GM23338 (cell line): Measurements from ENCODE around the gene MYMX. TPM values are rescaled to one million over a fixed set of nuclear protein-coding genes. Genes with fewer than 3 reads are reported as not detected.

ENCODE experiments used
- ATAC-seq: fragments of 200-7000 bp; cut with Tn5 transposase; 3 replicates; pipeline ENCODE4 v1.9.1; 2020
- DNase-seq: peaks from one replicate; pipeline ENCODE4 v3.0.0-alpha.2; 2015; ENCODE audit warnings: low spot score
- H2AFZ ChIP-seq: fragments of 200-600 bp; sonication (generic); 2 replicates; pipeline ENCODE4 v1.8.0; 2016; ENCODE audit warnings: antibody characterized with exemption, mild to moderate bottlenecking, moderate library complexity
- H3F3A ChIP-seq: fragments of 200-600 bp; sonication (generic); replicated peaks from 2 replicates; pipeline ENCODE4 v1.8.0; 2017; ENCODE audit warnings: antibody characterized with exemption, mixed run types, low read depth
- H3K27ac ChIP-seq: fragments of 200-600 bp; sonication (generic); 2 replicates; pipeline ENCODE4 v1.6.1; 2016; ENCODE audit warnings: low read depth
- H3K27me3 ChIP-seq: fragments of 200-600 bp; sonication (generic); 2 replicates; pipeline ENCODE4 v1.8.0; 2016; ENCODE audit warnings: mild to moderate bottlenecking, mixed run types, moderate library complexity; ENCODE audit not compliant: insufficient read depth
- H3K36me3 ChIP-seq: fragments of 200-600 bp; sonication (generic); 2 replicates; pipeline ENCODE4 v1.8.0; 2016; ENCODE audit warnings: mild to moderate bottlenecking; ENCODE audit not compliant: insufficient read depth
- H3K4me1 ChIP-seq: fragments of 200-600 bp; sonication (generic); 2 replicates; pipeline ENCODE4 v1.8.0; 2016; ENCODE audit warnings: mild to moderate bottlenecking, moderate library complexity; ENCODE audit not compliant: insufficient read depth
- H3K4me2 ChIP-seq: fragments of 200-600 bp; sonication (generic); 2 replicates; pipeline ENCODE4 v1.7.1; 2017; ENCODE audit warnings: mixed run types
- H3K4me3 ChIP-seq: fragments of 200-600 bp; sonication (generic); 2 replicates; pipeline ENCODE4 v1.6.1; 2016; ENCODE audit warnings: mixed run types
- H3K79me2 ChIP-seq: fragments of 200-600 bp; sonication (generic); replicated peaks from 2 replicates; pipeline ENCODE4 v1.8.0; 2017; ENCODE audit warnings: mild to moderate bottlenecking; ENCODE audit not compliant: insufficient read depth
- H3K9me2 ChIP-seq: fragments of 200-600 bp; sonication (generic); 2 replicates; pipeline ENCODE4 v1.8.0; 2017; ENCODE audit not compliant: insufficient read depth
- H4K20me1 ChIP-seq: fragments of 200-600 bp; sonication (generic); replicated peaks from 2 replicates; pipeline ENCODE4 v1.8.0; 2017; ENCODE audit warnings: mild to moderate bottlenecking; ENCODE audit not compliant: insufficient read depth
- H3K27ac Mint-ChIP-seq: 2 replicates; pipeline ENCODE4 v1.8.0; 2020; ENCODE audit warnings: inconsistent platforms, mild to moderate bottlenecking, moderate library complexity, mixed read lengths
- H3K27me3 Mint-ChIP-seq: 3 replicates; pipeline ENCODE4 v1.8.0; 2022; ENCODE audit warnings: low read depth, mild to moderate bottlenecking, moderate library complexity, mixed read lengths, inconsistent platforms; ENCODE audit not compliant: insufficient read depth, poor library complexity
- H3K36me3 Mint-ChIP-seq: 3 replicates; pipeline ENCODE4 v1.8.0; 2021; ENCODE audit warnings: low read depth, mild to moderate bottlenecking, inconsistent platforms, moderate library complexity, mixed read lengths
- H3K4me1 Mint-ChIP-seq: 3 replicates; pipeline ENCODE4 v1.8.0; 2020; ENCODE audit warnings: mild to moderate bottlenecking, inconsistent platforms, mixed read lengths
- H3K4me3 Mint-ChIP-seq: 3 replicates; pipeline ENCODE4 v1.8.0; 2021; ENCODE audit warnings: moderate library complexity, mild to moderate bottlenecking, inconsistent platforms, mixed read lengths
- H3K9me3 Mint-ChIP-seq: 3 replicates; pipeline ENCODE4 v1.8.0; 2020; ENCODE audit warnings: moderate library complexity, mild to moderate bottlenecking, inconsistent platforms, mixed read lengths
- CREB1 ChIP-seq: fragments of 250-450 bp; sonication (Bioruptor Pico); IDR thresholded peaks from 2 replicates; pipeline ENCODE4 v1.5.0; 2020; ENCODE audit warnings: low read depth, mild to moderate bottlenecking, moderate library complexity
- CTCF ChIP-seq, 2 experiments: fragments of 200-600 bp in 1 of 2; sonication (generic) in 1 of 2; conservative IDR thresholded peaks; 2 replicates each; pipeline versions ENCODE4 v1.5.1 to v1.6.1; 2016 to 2017; ENCODE audit warnings: antibody characterized with exemption in 2 of 2, low read depth in 2 of 2, mild to moderate bottlenecking in 2 of 2, moderate library complexity in 1 of 2
- ETS1 ChIP-seq: IDR thresholded peaks from 2 replicates; pipeline ENCODE4 v1.6.1; 2016; ENCODE audit warnings: antibody characterized with exemption
- EZH2 ChIP-seq: fragments of 200-600 bp; sonication (generic); IDR thresholded peaks from one replicate; pipeline ENCODE4 v1.8.0; 2017; ENCODE audit warnings: antibody characterized with exemption, mild to moderate bottlenecking, low read depth; ENCODE audit not compliant: unreplicated experiment
- EZH2phosphoT487 ChIP-seq: fragments of 200-600 bp; sonication (generic); IDR thresholded peaks from one replicate; pipeline ENCODE4 v1.8.1; 2018; ENCODE audit warnings: antibody characterized with exemption; ENCODE audit not compliant: unreplicated experiment
- JUNB ChIP-seq: IDR thresholded peaks from one replicate; pipeline ENCODE4 v1.6.1; 2016; ENCODE audit warnings: antibody characterized with exemption; ENCODE audit not compliant: unreplicated experiment
- NANOG ChIP-seq: IDR thresholded peaks from 2 replicates; pipeline ENCODE4 v1.6.1; 2016; ENCODE audit warnings: antibody characterized with exemption, borderline replicate concordance
- POLR2AphosphoS5 ChIP-seq: IDR thresholded peaks from 2 replicates; pipeline ENCODE4 v1.6.1; 2016; ENCODE audit warnings: antibody characterized with exemption, low read depth
- REST ChIP-seq: IDR thresholded peaks from one replicate; pipeline ENCODE4 v1.6.1; 2018; ENCODE audit warnings: antibody characterized with exemption; ENCODE audit not compliant: unreplicated experiment
- STAT1 ChIP-seq: IDR thresholded peaks from one replicate; pipeline ENCODE4 v1.6.1; 2016; ENCODE audit warnings: antibody characterized with exemption; ENCODE audit not compliant: unreplicated experiment
- ZNF114 ChIP-seq: fragments of 250-450 bp; sonication (Bioruptor Pico); IDR thresholded peaks from 2 replicates; pipeline ENCODE4 v1.5.0; 2020; ENCODE audit warnings: mild to moderate bottlenecking, moderate library complexity
- ZNF331 ChIP-seq: fragments of 250-450 bp; sonication (Bioruptor Pico); IDR thresholded peaks from 2 replicates; pipeline ENCODE4 v1.5.0; 2020; ENCODE audit warnings: low read depth, mild to moderate bottlenecking, moderate library complexity
- ZNF462 ChIP-seq: fragments of 250-450 bp; sonication (Bioruptor Pico); IDR thresholded peaks from 2 replicates; pipeline ENCODE4 v1.5.0; 2020; ENCODE audit warnings: mild to moderate bottlenecking, moderate library complexity
- polyA plus RNA-seq: library from polyadenylated mRNA; unstranded; fragments of >200 nt; fragmentation: Nextera tagmentation; extraction: Ambion mirVana; gene quantifications from 2 replicates; pipeline ENCODE4 v1.2.1, GENCODE V29; 2016
- total RNA-seq: library from RNA; depleted of rRNA; stranded (reverse); fragments of >200 nt; shearing (Covaris generic); gene quantifications from 2 replicates; pipeline ENCODE4 v1.2.3, GENCODE V29; 2014

The MYMX gene
- total and polyA plus RNA-seq, 2 experiments from 2014 or later = 2.8 to 7.1 TPM

- Mint-ChIP-seq H3K27ac (peak overlapping the region; percentile 57), H3K27me3 (peaks cover 24% of the 10 kb centered on the region), H3K4me3 (no peak overlapping the region; the same call in 2 of the 3 replicates), H3K4me1 (peaks cover 49% of the 10 kb centered on the region), H3K36me3 (peaks cover 80% of the 10 kb centered on the region), H3K9me3 (no peaks in the 10 kb centered on the region; the same call in 2 of the 3 replicates)
- Histone ChIP-seq H3K4me2 (no peak overlapping the region), H2AFZ (no peak overlapping the region), H4K20me1 (peaks cover 11% of the 10 kb centered on the region), H3F3A (peaks cover 27% of the 10 kb centered on the region), H3K4me1 (peaks cover 12% of the 10 kb centered on the region; the same call in 1 of the 2 replicates), H3K27me3 (no peaks in the 10 kb centered on the region), H3K9me2 (no peaks in the 10 kb centered on the region), H3K79me2 (0 out of 2 replicates have a peak, but pooled peaks cover 3% of the 10 kb centered on the region), H3K36me3 (peaks cover 4% of the 10 kb centered on the region; the same call in 1 of the 2 replicates), H3K4me3 (no peak overlapping the region), H3K27ac (no peak overlapping the region)
- no peak for TF ChIP-seq STAT1
- TF ChIP-seq EZH2 = no peak
- no peak for TF ChIP-seq ZNF114 (CRISPR knock-in tag)
- no peak for TF ChIP-seq NANOG
- no peak for TF ChIP-seq CTCF (conservative IDR thresholded peaks at IDR 0.05; ENCODE audit: low read depth in 2 of 2)
- no peak for TF ChIP-seq ZNF331 (CRISPR knock-in tag)
- no peak for TF ChIP-seq ZNF462 (CRISPR knock-in tag)
- TF ChIP-seq REST = no peak
- TF ChIP-seq POLR2AphosphoS5 = no peak
- no peak for TF ChIP-seq EZH2phosphoT487
- TF ChIP-seq ETS1 = no peak
- TF ChIP-seq JUNB = no peak
- no peak for TF ChIP-seq CREB1
- ATAC-seq (no peak), DNase-seq (no peak)
Measured at GRCh38 chr6:44232676-44233566, 16.2 kb downstream of the MYMX start.
